H1 (cell line): ENCODE results near the gene COL11A2. TPM values are rescaled to one million over a fixed set of nuclear protein-coding genes. Genes with fewer than 3 reads are reported as not detected.

Source experiments
- CTCF ChIA-PET: fragments of 300-600 bp; sonication (Branson Sonifier 250); formaldehyde crosslinking; loops from one replicate; lab custom pipeline; 2021; ENCODE audit not compliant: partially characterized antibody; lab: Charles Lee
- POLR2A ChIA-PET: fragments of 300-600 bp; sonication (Branson Sonifier 250); formaldehyde crosslinking; loops from one replicate; lab custom pipeline; 2021; ENCODE audit warnings: inconsistent platforms; ENCODE audit not compliant: partially characterized antibody; lab: Charles Lee
- DNase-seq, 2 experiments: peaks; one replicate each; pipeline versions ENCODE4 v3.0.0 to v3.0.0-alpha.2; 2010 to 2022; ENCODE audit warnings: low spot score in 2 of 2, low read depth in 1 of 2, mixed read lengths in 1 of 2
- FAIRE-seq: peaks from 2 replicates; lab custom pipeline; 2011; peaks lifted over from hg19 to GRCh38; lab: Jason Lieb, UNC
- H2AFZ ChIP-seq: 2 replicates; pipeline ENCODE4 v1.8.1; 2012; ENCODE audit warnings: low read length, inconsistent platforms
- H2AK5ac ChIP-seq: 2 replicates; pipeline ENCODE4 v1.6.1; 2013; ENCODE audit warnings: low read depth, low read length
- H2BK120ac ChIP-seq: replicated peaks from 2 replicates; pipeline ENCODE3; 2013; ENCODE audit warnings: low read depth, low read length, inconsistent platforms
- H2BK12ac ChIP-seq: 2 replicates; pipeline ENCODE4 v1.6.1; 2013; ENCODE audit warnings: low read depth, low read length
- H2BK15ac ChIP-seq: 2 replicates; pipeline ENCODE4 v1.6.1; 2013; ENCODE audit warnings: low read length
- H2BK20ac ChIP-seq: 2 replicates; pipeline ENCODE4 v1.6.1; 2013; ENCODE audit warnings: low read length
- H2BK5ac ChIP-seq: 2 replicates; pipeline ENCODE4 v1.6.1; 2013; ENCODE audit warnings: low read depth, low read length
- H3K14ac ChIP-seq: 2 replicates; pipeline ENCODE4 v1.6.1; 2013; ENCODE audit warnings: inconsistent platforms; ENCODE audit not compliant: insufficient read length
- H3K18ac ChIP-seq: 2 replicates; pipeline ENCODE4 v1.6.1; 2013; ENCODE audit warnings: low read length; ENCODE audit errors: extremely low read depth
- H3K23ac ChIP-seq: 2 replicates; pipeline ENCODE4 v1.6.1; 2013; ENCODE audit warnings: inconsistent platforms; ENCODE audit not compliant: insufficient read length
- H3K23me2 ChIP-seq: 2 replicates; pipeline ENCODE4 v1.6.1; 2013; ENCODE audit warnings: low read depth, low read length
- H3K27ac ChIP-seq: 2 replicates; pipeline ENCODE4 v1.6.1; 2011; ENCODE audit warnings: low read depth, low read length, inconsistent platforms
- H3K27me3 ChIP-seq, 4 experiments: replicated peaks in 1 of 4; 1 replicate in 1 of 4; 2 replicates in 3 of 4; pipeline versions ENCODE4 v1.6.1 to v1.8.1; 2011 to 2013; ENCODE audit warnings: low read length in 3 of 4, mild to moderate bottlenecking in 3 of 4, inconsistent platforms in 2 of 4, mixed read lengths in 2 of 4, moderate library complexity in 1 of 4; ENCODE audit not compliant: control insufficient read depth in 3 of 4, insufficient read depth in 3 of 4; ENCODE audit errors: extremely low read depth in 1 of 4
- H3K36me3 ChIP-seq, 4 experiments: 2 replicates each; pipeline versions ENCODE4 v1.6.1 to v1.8.1; 2011 to 2013; ENCODE audit warnings: mild to moderate bottlenecking in 4 of 4, low read length in 3 of 4, moderate library complexity in 2 of 4, control low read depth in 1 of 4, inconsistent platforms in 1 of 4; ENCODE audit not compliant: insufficient read depth in 4 of 4, control insufficient read depth in 2 of 4
- H3K4ac ChIP-seq: replicated peaks from 2 replicates; pipeline ENCODE3; 2013; ENCODE audit warnings: low read length, low read depth, mixed read lengths, inconsistent platforms; ENCODE audit not compliant: insufficient read length
- H3K4me1 ChIP-seq, 4 experiments: replicated peaks in 1 of 4; 1 replicate in 1 of 4; 2 replicates in 3 of 4; pipeline versions ENCODE4 v1.6.1 to v1.8.1; 2011 to 2013; ENCODE audit warnings: low read length in 3 of 4, inconsistent platforms in 2 of 4, mixed read lengths in 1 of 4; ENCODE audit not compliant: insufficient read depth in 4 of 4, control insufficient read depth in 3 of 4
- H3K4me2 ChIP-seq, 2 experiments: 2 replicates each; pipeline versions ENCODE4 v1.6.1 to v1.8.1; 2011 to 2013; ENCODE audit warnings: low read depth in 2 of 2, low read length in 2 of 2, control low read depth in 1 of 2, inconsistent platforms in 1 of 2, mild to moderate bottlenecking in 1 of 2; ENCODE audit not compliant: insufficient read depth in 1 of 2
- H3K4me3 ChIP-seq, 4 experiments: fragments of 200-600, 300-600 bp in 1 of 4; sonication (generic), shearing (Covaris generic), sonication (Bioruptor Twin) in 1 of 4; 2 replicates each; pipeline versions ENCODE4 v1.5.1 to v1.8.1; 2011 to 2016; ENCODE audit warnings: low read length in 4 of 4, low read depth in 3 of 4, control low read depth in 2 of 4, inconsistent platforms in 2 of 4, mild to moderate bottlenecking in 2 of 4, mixed read lengths in 1 of 4, moderate library complexity in 1 of 4; ENCODE audit not compliant: insufficient read depth in 2 of 4; ENCODE audit errors: extremely low read depth in 1 of 4
- H3K56ac ChIP-seq: replicated peaks from 2 replicates; pipeline ENCODE3; 2013; ENCODE audit warnings: low read depth, mild to moderate bottlenecking, mixed read lengths, low read length, inconsistent platforms; ENCODE audit not compliant: insufficient read length
- H3K79me1 ChIP-seq: 2 replicates; pipeline ENCODE4 v1.6.1; 2013; ENCODE audit warnings: low read depth, low read length, control low read depth
- H3K79me2 ChIP-seq, 2 experiments: 2 replicates each; pipeline versions ENCODE4 v1.6.1 to v1.8.1; 2012 to 2013; ENCODE audit warnings: low read length in 2 of 2, mild to moderate bottlenecking in 2 of 2, inconsistent platforms in 1 of 2; ENCODE audit not compliant: insufficient read depth in 2 of 2, control insufficient read depth in 1 of 2
- H3K9ac ChIP-seq, 4 experiments: replicated peaks in 1 of 4; 1 replicate in 1 of 4; 2 replicates in 3 of 4; pipeline versions ENCODE4 v1.6.1 to v1.8.1; 2011 to 2013; ENCODE audit warnings: low read depth in 3 of 4, low read length in 3 of 4, control low read depth in 2 of 4, mild to moderate bottlenecking in 2 of 4, moderate library complexity in 2 of 4, inconsistent platforms in 1 of 4; ENCODE audit errors: extremely low read depth in 1 of 4
- H3K9me3 ChIP-seq, 2 experiments: 2 replicates each; pipeline versions ENCODE4 v1.6.1 to v1.8.1; 2012 to 2013; ENCODE audit warnings: mild to moderate bottlenecking in 2 of 2, moderate library complexity in 2 of 2, control low read depth in 1 of 2, inconsistent platforms in 1 of 2, low read depth in 1 of 2, low read length in 1 of 2, mixed read lengths in 1 of 2; ENCODE audit not compliant: insufficient read depth in 2 of 2
- H4K20me1 ChIP-seq, 2 experiments: replicated peaks in 1 of 2; 2 replicates each; pipeline versions ENCODE3 to v1.8.1; 2011 to 2013; ENCODE audit warnings: inconsistent platforms in 2 of 2, low read length in 2 of 2, mild to moderate bottlenecking in 1 of 2; ENCODE audit not compliant: insufficient read depth in 2 of 2, control insufficient read depth in 1 of 2
- H4K5ac ChIP-seq: 2 replicates; pipeline ENCODE4 v1.6.1; 2013; ENCODE audit warnings: low read length, low read depth, mixed read lengths, inconsistent platforms; ENCODE audit not compliant: insufficient read length
- H4K8ac ChIP-seq: 2 replicates; pipeline ENCODE4 v1.8.0; 2013; ENCODE audit warnings: mild to moderate bottlenecking, moderate library complexity, low read length, inconsistent platforms; ENCODE audit not compliant: insufficient read depth; ENCODE audit errors: extremely low read depth
- H4K91ac ChIP-seq: replicated peaks from 2 replicates; pipeline ENCODE3; 2013; ENCODE audit warnings: low read length, mixed read lengths, inconsistent platforms; ENCODE audit not compliant: insufficient read length
- ATF3 ChIP-seq: IDR thresholded peaks from 2 replicates; pipeline ENCODE4 v1.6.1; 2011; ENCODE audit warnings: low read depth, mild to moderate bottlenecking, low read length; ENCODE audit not compliant: insufficient read depth
- JUN ChIP-seq: IDR thresholded peaks from 2 replicates; pipeline ENCODE4 v1.6.1; 2011; ENCODE audit warnings: low read depth, mild to moderate bottlenecking, improper control_type of control experiment, low read length
- RNF2 ChIP-seq: fragments of 200-900, 300-1000 bp; sonication (generic); IDR thresholded peaks from 2 replicates; pipeline ENCODE4 v1.7.1; 2016; ENCODE audit warnings: borderline replicate concordance, low read depth, mild to moderate bottlenecking, antibody characterized with exemption, low read length; ENCODE audit not compliant: poor library complexity, severe bottlenecking; ENCODE audit errors: missing control alignments
- WGBS, 2 experiments: shearing (Covaris generic) in 1 of 2; methylation state at CpG; one replicate each; pipeline versions ENCODE4 v1.1.6 to v1.1.7; 2013 to 2015; ENCODE audit warnings: low lambda C conversion rate in 2 of 2, mixed read lengths in 2 of 2, inconsistent platforms in 1 of 2, low coverage in 1 of 2, missing lambda C conversion rate in 1 of 2; ENCODE audit not compliant: insufficient replicate concordance in 2 of 2, insufficient coverage in 1 of 2, insufficient read length in 1 of 2; ENCODE audit errors: extremely low coverage in 1 of 2, missing lambda C conversion rate in 1 of 2; 5-methylcytosine and 5-hydroxymethylcytosine counted together
- polyA plus RNA-seq, 7 experiments: library from polyadenylated mRNA; depleted of rRNA in 3 of 7; stranded (reverse) in 5 of 7; unstranded in 2 of 7; fragments of >200 nt in 5 of 7; fragments of 200-250 nt in 2 of 7; gene quantifications; 1 replicate in 5 of 7; 2 replicates in 1 of 7; 4 replicates in 1 of 7; pipeline versions ENCODE4 v1.2.1 to v1.2.3, GENCODE V29; 2011 to 2013; ENCODE audit warnings: missing spikeins in 2 of 7, mixed read lengths in 2 of 7
- total RNA-seq: library from RNA; stranded (reverse); fragmentation: NEBNext Ultra II Directional; extraction: Animal tissue kit (Norgen Biotek cat#: 25700); gene quantifications from 2 replicates; pipeline ENCODE4 v1.2.1, GENCODE V29; 2021

COL11A2 gene
- total and polyA plus RNA-seq, 2 of the 8 experiments (the other 6 are each of a cell fraction or from before 2014, with no cell fraction given): 2.8 to 3.8 TPM

DNA sequence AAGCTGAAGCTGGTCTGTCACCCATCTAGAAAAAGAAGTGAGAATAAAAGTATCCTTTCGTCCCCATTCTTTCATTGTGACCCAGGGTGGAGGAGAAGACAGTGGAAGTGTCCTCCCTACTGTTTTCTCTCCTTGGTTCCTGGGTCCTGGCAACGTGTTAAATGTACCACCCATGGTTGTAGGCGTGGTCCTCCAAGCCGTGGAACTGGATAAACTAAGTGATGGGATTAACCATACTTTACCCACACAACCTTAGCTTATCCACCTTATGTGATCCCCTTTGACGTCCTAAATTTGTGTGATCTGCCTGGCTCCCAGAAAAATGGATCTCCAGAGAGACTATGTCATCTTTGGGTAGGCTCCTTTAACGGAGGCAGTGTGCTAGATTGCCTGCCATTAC, 69.1 kb downstream of the COL11A2 start:
- H3K27ac ChIP-seq: no peak overlapping the region
- H2BK20ac ChIP-seq: no peak overlapping the region
- H2BK15ac ChIP-seq: no peak overlapping the region
- no peak overlapping the region for H3K9ac ChIP-seq
- H3K4ac ChIP-seq: no peak overlapping the region
- H3K18ac ChIP-seq: no peak overlapping the region
- no peak overlapping the region for H2BK5ac ChIP-seq
- peaks cover 2 to 43% (median 17%) of the 10 kb centered on the region in 4 experiments; a peak in 7 of 8 replicates for H3K36me3 ChIP-seq
- H3K4me3 ChIP-seq: no peak overlapping the region
- H3K4me2 ChIP-seq: no peak overlapping the region
- no peak overlapping the region for H2AFZ ChIP-seq
- H3K9me3 ChIP-seq: peaks cover 31 to 34% of the 10 kb centered on the region in 2 experiments
- H2BK120ac ChIP-seq: no peak overlapping the region
- H3K56ac ChIP-seq: no peak overlapping the region
- WGBS, 2 experiments: 94% methylated on average over 6 of the region's 6 CpGs; no CpG with 5 or more reads in 1 of the 2 experiments
- ChIA-PET POLR2A (interaction anchor here (0.5 to 0.9 kb wide), 2 partner anchors 49 to 433 kb away, joined by 3 read pairs; no protein-coding TSS in a partner anchor), CTCF (interaction anchor here (1.8 to 6.8 kb wide), 6 partner anchors 14 to 109 kb away, joined by 4 to 63 read pairs (median 13); no protein-coding TSS in a partner anchor)
- H3K27me3 ChIP-seq: no peaks in the 10 kb centered on the region
- no peak overlapping the region for H2AK5ac ChIP-seq
- H3K4me1 ChIP-seq: peaks cover 0 to 21% (median 9%) of the 10 kb centered on the region in 4 experiments; a peak in 4 of 7 replicates
- H3K23me2 ChIP-seq: no peaks in the 10 kb centered on the region
- TF ChIP-seq JUN (no peak), ATF3 (no peak), RNF2 (no peak)
- 0 out of 2 replicates have a peak, but pooled peaks cover 2% of the 10 kb centered on the region for H3K79me1 ChIP-seq
- no peak overlapping the region for H2BK12ac ChIP-seq
- FAIRE-seq (no peak), DNase-seq (no peak)
- H4K5ac ChIP-seq: no peak overlapping the region
- no peak overlapping the region for H4K8ac ChIP-seq
- no peaks in the 10 kb centered on the region for H4K20me1 ChIP-seq
- no peak overlapping the region for H4K91ac ChIP-seq
- H3K23ac ChIP-seq: no peak overlapping the region
- no peak overlapping the region for H3K14ac ChIP-seq
- H3K79me2 ChIP-seq: peaks cover 14 to 80% of the 10 kb centered on the region in 2 experiments; a peak in 3 of 4 replicates
